Stimulated activated CD4-positive, alpha-beta T cell treated with anti-CD3 and anti-CD28 coated beads, Interleukin-4, amount 100 ng/mL, for 48 hours (primary cell): ENCODE results near the gene ABCC3.

ENCODE experiments used
- DNase-seq, 2 donors: peaks; one replicate each; pipeline ENCODE4 v3.0.0-alpha.2; 2020; ENCODE audit warnings: low read depth in 2 of 2

Gene ABCC3

GRCh38 chr17:50634224-50634914 is at the start of gene ABCC3:
Gene ABCC3, plus strand, starts transcription at chr17:50634881. Its CDS starts 56 bp downstream, at chr17:50634937.
- DNase-seq: no peak

GRCh38 chr17:50585346-50585745 is 49.3 kb upstream of the ABCC3 start:
- DNase-seq: no peak

GRCh38 chr17:50585891-50586290 is 48.8 kb upstream of the ABCC3 start:
- DNase-seq: no peak

GRCh38 chr17:50586421-50587247 is 48.0 kb upstream of the ABCC3 start:
- DNase-seq: no peak

- DNase-seq: no peak
Measured at GRCh38 chr17:50587571-50587970, 47.1 kb upstream of the ABCC3 start.

- DNase-seq: no peak
Measured at GRCh38 chr17:50588391-50589049, 46.2 kb upstream of the ABCC3 start.

- no peak for DNase-seq
Measured at GRCh38 chr17:50589095-50589705, 45.5 kb upstream of the ABCC3 start.

- DNase-seq: no peak
Measured at GRCh38 chr17:50590946-50591737, 43.5 kb upstream of the ABCC3 start.

- DNase-seq: no peak
Measured at GRCh38 chr17:50593321-50593720, 41.4 kb upstream of the ABCC3 start.

GRCh38 chr17:50594128-50594823 is 40.4 kb upstream of the ABCC3 start:
- no peak for DNase-seq

GRCh38 chr17:50594892-50595291 is 39.8 kb upstream of the ABCC3 start:
- no peak for DNase-seq

- no peak for DNase-seq
Measured at GRCh38 chr17:50596191-50597037, 38.3 kb upstream of the ABCC3 start.

GRCh38 chr17:50598487-50598886 is 36.2 kb upstream of the ABCC3 start:
- DNase-seq: no peak

GRCh38 chr17:50599606-50600005 is 35.1 kb upstream of the ABCC3 start:
- DNase-seq: no peak

- DNase-seq: no peak
Measured at GRCh38 chr17:50601823-50602375, 32.8 kb upstream of the ABCC3 start.

GRCh38 chr17:50602836-50603235 is 31.8 kb upstream of the ABCC3 start:
- DNase-seq: no peak

GRCh38 chr17:50603340-50603739 is 31.3 kb upstream of the ABCC3 start:
- DNase-seq: no peak

GRCh38 chr17:50604513-50604912 is 30.2 kb upstream of the ABCC3 start:
- no peak for DNase-seq

GRCh38 chr17:50605429-50605828 is 29.3 kb upstream of the ABCC3 start:
- no peak for DNase-seq
